HG02678 (cell line): ENCODE results near the gene RCAN2.

Experiments
- ATAC-seq: cut with Tn5 transposase; IDR thresholded peaks from one replicate; pipeline ENCODE4 v1.9.1; 2021; ENCODE audit warnings: mild to moderate bottlenecking, moderate library complexity; ENCODE audit not compliant: unreplicated experiment

The RCAN2 gene

DNA sequence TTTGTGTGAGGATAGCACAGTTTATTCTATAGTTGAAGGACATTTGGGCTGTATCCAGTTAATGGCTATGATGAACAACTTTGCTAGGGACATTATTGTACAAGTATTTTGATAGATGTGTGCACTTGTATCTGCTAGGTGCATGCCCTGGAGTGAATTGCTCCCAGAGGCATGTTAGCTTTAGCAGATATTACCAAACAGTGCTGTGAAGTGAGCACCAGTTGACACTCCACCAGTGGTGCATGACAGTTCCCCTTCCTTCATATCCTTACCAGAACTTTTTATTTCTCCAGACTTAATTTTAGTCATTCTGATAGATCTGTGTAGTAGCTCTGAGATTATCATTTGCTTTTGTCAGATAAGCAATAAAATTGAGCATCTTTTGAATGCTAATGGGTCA is 271.6 kb downstream of the RCAN2 start:
- ATAC-seq, result no peak

DNA sequence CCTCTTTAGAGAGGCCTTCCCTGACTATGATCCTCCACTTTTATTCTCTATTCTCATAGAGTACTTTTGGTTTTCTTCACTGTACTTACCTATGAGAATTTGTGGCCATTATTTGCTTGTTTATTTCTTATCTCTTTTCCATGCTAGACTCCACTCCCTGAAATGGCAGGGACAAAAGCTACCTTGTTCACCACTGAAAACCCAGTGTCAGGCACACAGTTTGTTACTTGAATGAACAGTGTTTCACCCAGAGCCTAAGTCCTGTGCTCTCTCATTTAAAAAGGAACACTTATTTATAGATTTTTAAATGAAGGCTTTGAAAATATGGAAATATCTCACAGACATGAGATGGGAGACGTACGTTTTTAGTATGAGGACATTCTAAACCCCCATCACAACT is 272.8 kb downstream of the RCAN2 start:
- ATAC-seq, result no peak

DNA sequence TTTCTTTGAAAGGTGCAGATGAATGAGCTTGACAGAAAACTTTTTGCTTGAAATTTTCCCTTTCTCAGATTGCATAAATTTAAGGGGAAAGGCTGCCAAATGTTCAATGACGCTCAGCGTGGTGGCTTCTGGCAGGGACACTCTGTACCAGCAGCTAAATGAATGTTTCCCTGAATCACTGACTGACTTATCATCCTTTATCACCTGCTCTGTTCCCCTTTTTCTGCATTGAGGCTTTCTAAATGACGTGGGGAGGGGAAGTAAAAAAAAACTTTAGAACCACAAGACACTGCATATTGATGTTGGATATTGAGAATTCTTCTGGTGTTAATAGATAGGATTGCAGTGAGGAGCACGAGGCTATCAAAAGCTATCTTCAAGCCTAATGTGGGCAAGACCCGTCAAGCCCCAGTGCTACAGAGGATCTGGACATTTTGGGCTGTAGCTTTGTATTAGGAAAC is 273.5 kb downstream of the RCAN2 start:
- peak; percentile 57 for ATAC-seq

- no peak for ATAC-seq
Measured at GRCh38 chr6:46216879-46217278, 274.4 kb downstream of the RCAN2 start.

GRCh38 chr6:46215777-46216176 is 275.5 kb downstream of the RCAN2 start:
- ATAC-seq, result no peak

- no peak for ATAC-seq
Measured at GRCh38 chr6:46215213-46215612, 276.0 kb downstream of the RCAN2 start.

DNA sequence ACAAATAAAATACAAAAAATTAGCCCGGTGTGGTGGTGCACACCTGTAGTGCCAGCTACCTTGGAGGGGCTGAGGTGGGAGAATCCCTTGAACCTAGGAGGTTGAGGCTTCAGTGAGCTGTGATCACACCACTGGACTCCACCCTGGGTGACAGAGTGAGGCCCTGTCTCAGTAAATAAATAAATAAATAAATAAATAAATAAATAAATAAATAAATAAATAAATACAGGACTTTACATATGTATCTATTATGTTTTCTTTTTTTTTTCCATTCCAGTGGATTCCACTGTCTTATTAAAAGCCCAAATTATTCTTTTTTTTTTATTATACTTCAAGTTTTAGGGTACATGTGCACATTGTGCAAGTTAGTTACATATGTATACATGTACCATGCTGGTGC is 279.3 kb downstream of the RCAN2 start:
- ATAC-seq, result no peak

DNA sequence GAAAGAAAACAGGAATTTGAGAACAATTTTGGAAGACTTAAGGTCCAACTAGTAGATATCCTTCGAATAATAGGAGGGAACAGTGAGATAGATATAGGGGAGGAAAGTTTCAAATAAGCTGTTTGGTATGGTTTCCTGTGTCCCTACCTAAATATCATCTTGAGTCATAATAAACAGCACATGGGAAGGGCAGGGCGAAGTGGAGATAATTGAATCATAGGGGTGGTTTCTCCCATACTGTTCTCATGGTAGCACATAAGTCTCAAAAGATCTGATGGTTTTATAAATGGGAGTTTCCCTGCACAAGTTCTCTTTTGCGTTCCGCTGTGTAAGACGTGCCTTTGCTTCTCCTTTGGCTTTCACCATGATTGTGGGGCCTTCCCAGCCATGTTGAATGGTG is 281.0 kb downstream of the RCAN2 start:
- ATAC-seq, result no peak

- no peak for ATAC-seq
Measured at GRCh38 chr6:46208303-46208702, 282.9 kb downstream of the RCAN2 start.

DNA sequence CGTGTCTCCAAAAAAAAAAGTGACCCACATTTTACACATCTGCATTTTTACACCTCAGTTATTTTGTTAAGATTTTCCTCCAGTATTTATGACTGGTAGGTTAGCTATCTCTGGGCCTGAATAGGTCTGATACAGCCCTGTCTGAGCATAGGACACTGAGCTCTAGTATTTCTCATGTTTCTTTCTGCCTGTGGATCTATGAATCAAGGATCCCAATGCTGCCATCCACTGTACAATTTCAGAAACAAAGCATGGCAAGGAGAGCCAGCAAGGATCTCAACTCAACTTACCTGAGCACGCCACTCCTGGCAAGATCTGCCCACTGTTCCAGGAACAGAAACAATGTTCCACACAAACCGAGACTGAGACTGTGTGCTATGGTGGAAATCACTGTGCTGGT is 284.1 kb downstream of the RCAN2 start:
- no peak for ATAC-seq

- no peak for ATAC-seq
Measured at GRCh38 chr6:46204880-46205650, 286.2 kb downstream of the RCAN2 start.

GRCh38 chr6:46203391-46204177 is 287.7 kb downstream of the RCAN2 start:
- ATAC-seq, result no peak

DNA sequence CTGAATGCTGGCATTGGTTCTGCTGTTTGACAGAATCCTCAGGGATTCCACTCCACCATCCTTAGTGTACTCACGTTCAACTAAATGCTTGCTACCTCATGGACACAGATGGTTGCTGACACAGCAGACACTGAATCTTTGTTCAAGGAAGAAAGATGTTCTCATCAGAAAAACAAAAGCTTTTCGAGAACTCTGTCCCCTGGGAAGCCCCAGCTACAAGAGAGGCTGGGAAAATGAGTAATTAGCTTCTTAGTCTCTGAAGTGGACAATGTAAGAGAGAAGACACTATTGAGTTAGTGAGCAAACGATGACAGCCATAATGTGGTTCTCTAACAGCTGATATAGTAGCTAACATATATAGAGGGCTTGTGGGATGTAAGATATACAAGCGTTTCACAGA is 289.5 kb downstream of the RCAN2 start:
- ATAC-seq, result no peak

DNA sequence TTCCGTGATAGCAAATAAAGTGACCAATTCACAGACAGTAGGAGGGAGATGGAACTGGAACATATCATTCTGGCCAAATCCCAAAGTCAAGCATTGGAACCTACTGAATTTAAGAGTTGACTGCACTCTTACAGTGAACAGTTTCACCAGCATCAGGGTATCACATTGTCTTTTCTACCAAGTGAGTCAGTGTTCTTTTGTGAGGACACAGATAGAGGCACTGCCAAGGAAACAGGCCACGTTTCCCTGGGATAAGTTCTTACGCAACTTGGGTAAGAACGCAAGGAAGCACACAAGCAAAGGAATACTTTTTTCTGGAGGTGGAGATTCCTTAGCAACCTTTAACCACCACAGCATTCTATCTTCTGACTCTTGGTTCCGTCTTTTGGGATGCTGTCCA is 291.9 kb downstream of the RCAN2 start:
- ATAC-seq, result no peak

DNA sequence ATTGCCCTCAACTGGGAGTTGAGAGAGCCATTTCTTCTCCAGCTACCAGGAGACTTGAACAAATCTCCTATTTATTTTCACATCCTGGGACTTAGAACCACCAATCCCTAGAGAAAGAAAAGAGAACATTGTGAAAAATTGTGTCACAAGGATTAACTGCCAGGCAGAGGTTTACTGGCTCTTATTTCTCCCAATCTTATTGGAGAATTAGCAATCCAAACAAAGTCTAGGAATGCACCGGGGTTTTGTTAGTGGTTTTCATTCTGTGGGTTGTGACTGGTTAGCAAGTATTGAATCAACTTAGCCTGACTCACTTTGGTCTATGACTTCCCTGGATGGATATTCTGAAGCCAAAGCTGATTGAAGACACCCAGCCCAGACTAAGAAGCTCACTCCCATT is 299.3 kb downstream of the RCAN2 start:
- no peak for ATAC-seq

GRCh38 chr6:46190889-46191288 is 300.4 kb downstream of the RCAN2 start:
- ATAC-seq, result no peak

DNA sequence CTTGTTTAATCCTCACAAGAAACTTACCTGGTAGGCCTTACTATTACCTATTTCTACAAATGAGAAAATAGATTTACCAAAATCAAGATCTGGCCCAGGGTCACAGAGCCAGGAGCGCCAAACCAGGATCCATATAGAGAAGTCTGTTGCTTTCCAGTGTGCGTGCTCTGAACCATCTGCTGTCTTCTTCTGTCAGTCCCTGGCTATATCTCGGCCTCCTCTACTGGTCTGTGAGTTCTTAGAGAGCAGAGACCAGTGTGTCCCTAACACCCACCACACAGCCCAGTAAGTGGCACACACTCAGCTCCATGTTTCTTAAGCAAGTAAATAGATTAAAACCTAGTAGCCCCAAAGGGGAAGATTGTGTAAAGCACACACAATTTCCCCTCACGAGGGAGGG is 301.5 kb downstream of the RCAN2 start:
- ATAC-seq, result no peak

DNA sequence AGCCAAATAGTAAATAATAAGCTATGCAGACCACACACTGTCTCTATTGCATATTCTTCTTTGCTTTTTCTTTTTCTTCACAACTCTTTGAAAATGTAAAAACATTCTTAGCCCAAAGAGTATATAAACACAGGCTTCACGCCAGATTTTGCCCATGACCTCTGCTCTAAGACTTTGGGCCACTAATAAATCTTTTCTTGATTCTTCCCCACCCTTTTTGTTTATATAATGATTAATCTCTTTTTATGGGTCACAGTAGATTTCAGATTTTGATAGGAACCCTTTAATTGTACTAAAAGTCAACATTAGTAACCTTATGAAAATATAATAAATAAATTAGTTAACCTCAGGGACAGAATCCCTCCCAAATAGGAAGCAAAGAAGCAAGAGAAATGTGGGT is 304.7 kb downstream of the RCAN2 start:
- ATAC-seq, result no peak

DNA sequence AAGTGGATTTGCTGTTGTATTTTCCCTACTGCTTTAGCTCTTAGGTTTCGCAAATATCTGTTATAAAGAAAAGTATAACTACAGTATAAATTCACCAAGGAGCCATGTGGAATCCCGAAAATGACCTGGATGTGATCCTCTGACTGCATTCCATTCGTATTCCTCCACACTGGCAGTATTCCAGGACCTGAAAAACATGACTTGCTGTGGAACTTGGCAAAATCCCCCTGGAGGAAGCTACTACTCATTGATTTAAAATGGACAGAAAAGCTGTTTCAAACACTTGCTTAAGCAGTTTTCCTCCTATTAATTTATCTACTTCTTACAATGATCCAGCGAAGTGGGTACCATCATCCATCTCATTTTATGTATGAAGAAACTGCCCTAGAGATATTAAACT is 307.1 kb downstream of the RCAN2 start:
- no peak for ATAC-seq

DNA sequence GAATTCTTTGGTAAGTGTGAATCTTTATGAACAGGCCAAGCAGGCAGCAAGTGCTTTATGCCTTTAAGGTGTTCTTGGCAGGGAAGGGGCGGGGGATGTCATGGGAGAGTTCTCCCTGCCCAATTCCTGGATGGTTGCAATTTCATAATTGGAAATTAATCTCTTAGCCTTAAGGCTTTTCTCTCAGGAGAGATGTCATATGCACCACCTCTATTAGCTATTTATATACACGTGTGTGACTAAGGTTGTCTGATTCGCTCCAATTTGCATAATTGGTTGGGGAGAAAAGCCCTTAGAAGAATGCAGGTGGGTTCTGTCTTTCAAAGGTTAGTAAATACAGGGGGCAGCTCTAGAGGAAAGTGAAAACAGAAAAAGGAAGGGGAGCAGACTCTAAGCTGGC is 315.3 kb downstream of the RCAN2 start:
- peak; percentile 57 for ATAC-seq

GRCh38 chr6:46175446-46175845 is 315.8 kb downstream of the RCAN2 start:
- ATAC-seq, result peak; percentile 80

DNA sequence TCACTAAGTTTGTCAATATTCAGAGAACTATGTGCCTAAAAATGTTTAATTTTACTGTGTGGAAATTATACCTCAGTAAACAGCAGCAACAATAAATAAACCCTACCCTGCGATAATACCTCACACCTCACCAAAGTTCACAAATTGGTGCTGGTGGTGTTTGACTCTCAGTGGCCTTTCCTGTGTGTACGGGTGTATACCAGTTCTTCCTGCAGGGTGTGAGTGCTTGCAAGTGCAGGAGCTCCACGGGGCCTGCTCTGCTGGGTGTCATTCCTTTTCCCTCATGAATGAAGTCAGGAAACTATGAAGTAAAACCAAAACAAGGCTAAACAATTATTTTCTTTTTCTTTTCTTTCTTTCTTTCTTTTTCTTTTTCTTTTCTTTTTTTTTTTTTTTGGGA is 316.3 kb downstream of the RCAN2 start:
- no peak for ATAC-seq
